DND-41 (cell line): Measurements from ENCODE around the gene ITGA11.

Experiments used
- ATAC-seq: fragments of 200-7000 bp; cut with Tn5 transposase; 3 replicates; pipeline ENCODE4 v1.9.1; 2021; ENCODE audit warnings: low read depth; ENCODE audit not compliant: insufficient read depth
- DNase-seq: peaks from one replicate; pipeline ENCODE4 v3.0.0-alpha.2; 2020
- H2AFZ ChIP-seq: 2 replicates; pipeline ENCODE4 v1.6.0; 2012; ENCODE audit warnings: low read depth, low read length
- H3K27ac ChIP-seq: 2 replicates; pipeline ENCODE4 v1.5.1; 2012; ENCODE audit warnings: low read length, inconsistent platforms
- H3K27me3 ChIP-seq: fragments of 200-600 bp; sonication (generic); 2 replicates; pipeline ENCODE4 v1.6.0; 2012; ENCODE audit warnings: low read length, mild to moderate bottlenecking, inconsistent platforms; ENCODE audit not compliant: insufficient read depth, poor library complexity
- H3K36me3 ChIP-seq: 2 replicates; pipeline ENCODE4 v1.5.1; 2012; ENCODE audit warnings: low read length, inconsistent platforms; ENCODE audit not compliant: insufficient read depth
- H3K4me1 ChIP-seq: 2 replicates; pipeline ENCODE4 v1.5.1; 2012; ENCODE audit warnings: mild to moderate bottlenecking, low read length; ENCODE audit not compliant: insufficient read depth
- H3K4me2 ChIP-seq: 2 replicates; pipeline ENCODE4 v1.6.0; 2012; ENCODE audit warnings: mild to moderate bottlenecking, moderate library complexity, low read length, inconsistent platforms; ENCODE audit not compliant: insufficient read depth
- H3K4me3 ChIP-seq, 2 experiments: fragments of 200-600 bp in 1 of 2; shearing (Covaris generic) in 1 of 2; 2 replicates each; pipeline ENCODE4 v1.5.1; 2012 to 2016; ENCODE audit warnings: inconsistent platforms in 2 of 2, low read length in 2 of 2, mild to moderate bottlenecking in 2 of 2, low read depth in 1 of 2, moderate library complexity in 1 of 2
- H3K79me2 ChIP-seq: 2 replicates; pipeline ENCODE4 v1.6.0; 2012; ENCODE audit warnings: low read length, inconsistent platforms; ENCODE audit not compliant: insufficient read depth
- H3K9ac ChIP-seq: 2 replicates; pipeline ENCODE4 v1.6.0; 2012; ENCODE audit warnings: low read depth, mild to moderate bottlenecking, inconsistent platforms, low read length, moderate library complexity
- H3K9me3 ChIP-seq: 2 replicates; pipeline ENCODE4 v1.5.1; 2012; ENCODE audit warnings: low read length, moderate library complexity, mild to moderate bottlenecking, inconsistent platforms; ENCODE audit not compliant: insufficient read depth, severe bottlenecking
- H4K20me1 ChIP-seq: 2 replicates; pipeline ENCODE4 v1.6.0; 2012; ENCODE audit warnings: low read length; ENCODE audit not compliant: insufficient read depth
- EZH2 ChIP-seq: IDR thresholded peaks from 3 replicates; pipeline ENCODE4 v1.6.1; 2012; ENCODE audit warnings: borderline replicate concordance, low read depth, mild to moderate bottlenecking, moderate library complexity, low read length, inconsistent platforms; ENCODE audit not compliant: severe bottlenecking
- TF ChIP-seq, protein P1 (sequence below): IDR thresholded peaks from 2 replicates; pipeline ENCODE4 v1.5.1; 2012; ENCODE audit warnings: borderline replicate concordance, low read length, moderate library complexity, mild to moderate bottlenecking; ENCODE audit not compliant: poor library complexity, severe bottlenecking; ENCODE audit errors: extremely low read depth

The ITGA11 gene

DNA sequence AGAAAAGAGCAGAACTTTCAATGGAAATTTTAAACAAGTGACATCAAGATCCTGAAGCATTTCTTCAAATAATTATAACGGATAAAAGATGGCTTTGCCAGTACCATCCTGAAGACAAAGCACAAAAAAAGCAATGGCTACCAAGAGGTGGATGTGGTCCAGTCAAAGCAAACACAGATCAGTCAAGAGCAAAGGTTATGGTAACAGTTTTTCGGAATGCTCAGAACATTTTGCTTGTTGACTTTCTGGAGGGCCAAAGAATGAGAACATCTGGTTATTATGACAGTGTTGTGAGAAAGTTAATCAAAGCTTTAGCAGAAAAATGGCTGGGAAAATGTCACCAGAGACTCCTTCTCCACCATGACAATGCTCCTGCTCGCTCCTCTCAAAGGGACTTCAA lies 122.9 kb downstream of the ITGA11 start:
- ATAC-seq, result no peak
- no peak overlapping the region for H3K4me3 ChIP-seq
- TF ChIP-seq, protein P1, sequence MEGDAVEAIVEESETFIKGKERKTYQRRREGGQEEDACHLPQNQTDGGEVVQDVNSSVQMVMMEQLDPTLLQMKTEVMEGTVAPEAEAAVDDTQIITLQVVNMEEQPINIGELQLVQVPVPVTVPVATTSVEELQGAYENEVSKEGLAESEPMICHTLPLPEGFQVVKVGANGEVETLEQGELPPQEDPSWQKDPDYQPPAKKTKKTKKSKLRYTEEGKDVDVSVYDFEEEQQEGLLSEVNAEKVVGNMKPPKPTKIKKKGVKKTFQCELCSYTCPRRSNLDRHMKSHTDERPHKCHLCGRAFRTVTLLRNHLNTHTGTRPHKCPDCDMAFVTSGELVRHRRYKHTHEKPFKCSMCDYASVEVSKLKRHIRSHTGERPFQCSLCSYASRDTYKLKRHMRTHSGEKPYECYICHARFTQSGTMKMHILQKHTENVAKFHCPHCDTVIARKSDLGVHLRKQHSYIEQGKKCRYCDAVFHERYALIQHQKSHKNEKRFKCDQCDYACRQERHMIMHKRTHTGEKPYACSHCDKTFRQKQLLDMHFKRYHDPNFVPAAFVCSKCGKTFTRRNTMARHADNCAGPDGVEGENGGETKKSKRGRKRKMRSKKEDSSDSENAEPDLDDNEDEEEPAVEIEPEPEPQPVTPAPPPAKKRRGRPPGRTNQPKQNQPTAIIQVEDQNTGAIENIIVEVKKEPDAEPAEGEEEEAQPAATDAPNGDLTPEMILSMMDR, result no peak
- no peak for TF ChIP-seq EZH2
- no peaks in the 10 kb centered on the region for H4K20me1 ChIP-seq
- H2AFZ ChIP-seq, result no peak overlapping the region
- no peak overlapping the region for H3K4me2 ChIP-seq
- DNase-seq, result no peak
- H3K4me1 ChIP-seq, result no peaks in the 10 kb centered on the region
- H3K79me2 ChIP-seq, result no peaks in the 10 kb centered on the region
- no peaks in the 10 kb centered on the region for H3K27me3 ChIP-seq
- no peaks in the 10 kb centered on the region for H3K9me3 ChIP-seq
- H3K9ac ChIP-seq, result no peak overlapping the region
- H3K27ac ChIP-seq, result no peak overlapping the region
- H3K36me3 ChIP-seq, result no peaks in the 10 kb centered on the region

DNA sequence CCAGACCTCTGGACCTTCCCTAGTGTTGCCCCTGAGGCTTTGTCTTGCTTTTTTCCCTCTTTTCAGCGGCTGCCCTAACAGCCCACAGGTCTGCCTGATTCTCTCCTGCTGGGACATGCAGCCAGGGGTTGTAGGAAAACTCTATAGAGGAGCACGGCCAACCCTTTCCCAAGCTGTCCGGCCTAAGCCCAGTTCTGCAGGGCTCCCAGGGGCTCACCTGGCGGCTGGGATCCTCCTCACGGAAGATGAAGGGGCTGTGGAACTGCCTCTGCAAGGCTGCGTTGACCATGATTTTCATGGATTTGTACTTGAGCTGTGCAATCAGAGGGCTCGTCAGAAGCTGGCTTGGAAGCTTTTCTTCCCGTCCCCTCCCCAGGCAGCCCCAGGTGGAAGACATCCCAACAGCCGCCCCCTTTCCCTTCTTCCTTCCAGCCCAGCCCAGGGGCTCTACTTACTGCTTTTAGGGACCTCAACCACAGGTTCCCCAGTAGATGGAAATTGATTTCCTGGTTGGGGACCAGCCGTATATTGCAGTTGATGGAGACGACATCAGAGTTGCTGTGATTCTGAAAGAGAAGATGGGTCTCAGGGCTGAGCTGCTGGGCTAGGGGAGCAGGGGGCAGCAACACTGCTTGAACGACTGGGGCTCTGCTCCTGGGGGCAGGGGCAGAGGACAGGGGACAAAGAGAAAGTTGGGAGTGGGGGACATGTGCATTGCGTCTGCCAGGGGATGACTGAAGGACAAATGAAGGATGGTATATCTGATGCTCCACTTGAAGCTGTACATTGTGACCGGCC lies 124.6 kb downstream of the ITGA11 start:
- TF ChIP-seq, protein P1, result no peak
- TF ChIP-seq EZH2, result no peak
- Histone ChIP-seq H3K9ac (no peak overlapping the region), H3K27me3 (no peaks in the 10 kb centered on the region), H3K27ac (no peak overlapping the region), H3K4me3 (no peak overlapping the region), H3K36me3 (no peaks in the 10 kb centered on the region), H3K79me2 (no peaks in the 10 kb centered on the region), H3K4me1 (no peaks in the 10 kb centered on the region), H2AFZ (no peak overlapping the region), H3K4me2 (no peak overlapping the region), H3K9me3 (no peaks in the 10 kb centered on the region), H4K20me1 (no peaks in the 10 kb centered on the region)
- DNase-seq (no peak), ATAC-seq (no peak)

DNA sequence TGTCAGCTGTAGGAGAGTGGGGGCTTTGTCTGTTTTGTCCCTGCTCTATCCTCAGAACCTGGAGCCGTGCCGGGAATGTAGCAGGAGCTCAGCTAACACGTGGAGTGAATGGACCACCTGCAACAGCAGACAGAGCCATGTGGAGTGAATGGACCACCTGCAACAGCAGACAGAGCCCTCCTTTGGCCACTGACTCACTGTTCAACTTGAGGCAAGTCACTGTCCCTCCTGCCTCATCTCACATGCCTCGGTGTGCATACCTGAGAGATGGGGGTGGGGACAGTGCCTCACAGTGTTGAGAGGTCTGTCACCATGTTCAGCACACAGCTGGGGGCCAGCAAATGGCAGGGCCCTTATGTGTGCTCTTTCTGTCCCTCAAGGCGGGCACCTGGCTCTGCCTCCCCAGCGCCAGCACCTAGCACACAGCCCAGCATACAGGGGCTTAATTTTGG lies 126.5 kb downstream of the ITGA11 start:
- DNase-seq (no peak), ATAC-seq (no peak)
- H2AFZ ChIP-seq, result no peak overlapping the region
- H3K27me3 ChIP-seq, result no peaks in the 10 kb centered on the region
- TF ChIP-seq EZH2, result no peak
- TF ChIP-seq, protein P1, result no peak
- H3K9ac ChIP-seq, result no peak overlapping the region
- H3K4me2 ChIP-seq, result no peak overlapping the region
- H4K20me1 ChIP-seq, result no peaks in the 10 kb centered on the region
- H3K79me2 ChIP-seq, result no peaks in the 10 kb centered on the region
- H3K36me3 ChIP-seq, result no peaks in the 10 kb centered on the region
- no peaks in the 10 kb centered on the region for H3K9me3 ChIP-seq
- no peak overlapping the region for H3K4me3 ChIP-seq
- no peaks in the 10 kb centered on the region for H3K4me1 ChIP-seq
- no peak overlapping the region for H3K27ac ChIP-seq
